Activated CD4-positive, alpha-beta T cell treated with anti-CD3 and anti-CD28 coated beads, Interleukin-2, amount 50 U/mL, for 1 hour (primary cell): Measurements from ENCODE around the gene EFEMP2.

Experiments used
- DNase-seq: peaks from one replicate; pipeline ENCODE4 v3.0.0-alpha.2; 2020

Gene EFEMP2

DNA sequence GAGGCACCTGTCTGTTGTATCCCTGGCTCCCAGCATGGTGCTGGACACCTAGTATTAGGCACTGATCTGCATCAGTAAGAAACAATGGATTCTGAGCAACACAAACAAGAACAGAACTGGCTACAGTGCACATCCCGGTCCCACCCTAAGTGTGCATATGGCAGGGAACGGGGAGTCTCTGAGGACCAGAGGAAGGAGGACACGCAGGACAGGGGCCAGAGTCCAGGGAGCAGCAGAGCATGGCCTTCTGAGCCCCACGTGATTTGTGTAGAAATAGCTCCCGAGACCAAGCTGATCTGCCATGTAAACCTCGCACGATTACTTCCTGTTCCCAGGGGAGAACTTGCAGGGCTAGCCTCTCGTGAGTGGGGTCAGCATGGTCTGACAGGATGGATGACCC is 51.5 kb downstream of the EFEMP2 start:
- DNase-seq, result no peak

DNA sequence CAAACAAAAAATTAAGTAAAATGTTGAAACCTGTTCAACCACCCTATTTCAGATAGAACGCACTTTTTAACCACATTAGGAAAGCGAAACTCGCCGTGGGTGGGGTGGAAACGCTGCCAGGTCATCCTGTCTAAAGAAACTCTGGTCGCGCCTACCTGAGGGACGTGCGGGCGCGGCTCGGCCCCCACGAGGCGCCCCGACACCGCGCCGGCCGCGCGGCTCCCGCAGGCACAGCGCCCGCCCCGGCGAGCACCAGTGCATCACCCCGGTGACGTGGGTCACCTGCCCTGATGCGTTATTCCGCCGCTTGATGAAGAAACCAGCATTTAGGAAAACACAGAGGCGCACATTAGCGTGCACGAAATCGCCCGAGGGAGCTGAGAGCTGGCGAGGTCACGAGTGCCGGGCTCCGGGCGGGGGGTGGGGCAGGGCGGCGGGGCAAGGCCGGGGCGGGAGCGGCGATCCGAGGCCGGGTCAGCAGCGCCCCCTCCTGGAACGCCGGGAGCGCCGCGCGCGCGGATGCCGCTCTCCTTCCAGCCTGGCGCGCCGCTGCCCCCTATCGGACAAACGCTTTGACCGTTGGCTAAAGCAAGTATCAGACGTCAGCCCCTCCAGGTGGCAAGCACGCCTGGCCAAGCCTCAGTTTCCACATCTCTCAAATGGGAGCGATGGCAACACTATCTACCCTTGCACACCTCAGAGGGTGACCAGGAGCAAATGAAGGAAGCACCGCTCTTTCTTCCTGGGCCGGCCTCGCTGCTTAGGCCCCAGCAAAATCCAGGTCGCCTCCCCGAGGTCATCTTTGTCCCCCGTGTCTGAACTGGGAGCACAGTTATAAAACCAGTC is 54.5 kb downstream of the EFEMP2 start:
- DNase-seq, result peak; percentile 95

DNA sequence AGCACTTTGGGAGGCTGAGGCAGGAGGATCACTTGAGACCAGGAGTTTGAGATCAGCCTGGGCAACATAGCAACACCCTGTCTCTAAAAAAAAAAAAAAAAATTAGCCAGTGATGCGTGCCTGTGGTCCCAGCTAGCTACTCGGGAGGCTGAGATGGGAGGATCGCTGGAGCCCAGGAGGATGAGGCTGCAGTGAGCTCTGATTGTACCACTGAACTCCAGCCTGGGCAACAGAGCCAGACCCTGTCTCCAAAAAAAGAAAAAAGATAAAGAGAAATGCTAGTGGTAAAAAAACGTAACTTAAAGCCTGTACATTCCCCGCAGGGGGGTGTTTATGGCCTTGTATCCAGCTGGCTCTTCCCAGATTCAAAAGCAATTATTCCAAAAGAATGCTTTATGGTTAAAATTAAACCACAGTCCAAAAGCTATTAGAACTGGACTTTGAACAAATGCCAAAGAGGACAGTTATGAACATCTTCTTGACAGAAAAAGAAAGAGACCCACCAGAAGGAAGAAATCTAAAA is 55.2 kb downstream of the EFEMP2 start:
- no peak for DNase-seq

DNA sequence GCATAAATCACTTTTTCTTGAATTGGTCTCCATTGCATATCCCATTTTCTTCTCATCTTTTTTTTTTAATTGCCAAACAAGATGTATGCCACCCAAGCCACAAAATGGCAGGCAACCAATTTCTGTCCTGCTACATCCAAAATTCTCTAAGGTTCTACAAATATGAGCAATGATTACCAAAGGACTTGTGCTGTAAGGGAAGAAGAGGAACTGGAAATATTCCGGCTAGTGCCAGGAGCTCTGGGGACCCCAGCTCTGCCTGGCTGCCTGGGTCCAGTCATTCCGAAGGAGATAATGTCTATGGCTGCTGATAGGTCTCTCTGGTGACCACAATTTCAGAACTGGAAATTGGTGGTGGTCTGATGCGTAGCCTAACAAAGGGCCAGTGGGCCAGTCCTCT is 55.9 kb downstream of the EFEMP2 start:
- no peak for DNase-seq
